HG02840 (cell line): Measurements from ENCODE around the gene SETD1B.

ENCODE experiments used
- ATAC-seq: cut with Tn5 transposase; IDR thresholded peaks from one replicate; pipeline ENCODE4 v1.9.1; 2021; ENCODE audit warnings: mild to moderate bottlenecking, moderate library complexity, moderate number of reproducible peaks; ENCODE audit not compliant: unreplicated experiment, low FRiP score

The SETD1B gene

GRCh38 chr12:121822393-121823100, 18.7 kb downstream of the SETD1B start:
- ATAC-seq, result no peak

- ATAC-seq, result no peak
Observed at GRCh38 chr12:121823101-121823726, 19.4 kb downstream of the SETD1B start.

DNA sequence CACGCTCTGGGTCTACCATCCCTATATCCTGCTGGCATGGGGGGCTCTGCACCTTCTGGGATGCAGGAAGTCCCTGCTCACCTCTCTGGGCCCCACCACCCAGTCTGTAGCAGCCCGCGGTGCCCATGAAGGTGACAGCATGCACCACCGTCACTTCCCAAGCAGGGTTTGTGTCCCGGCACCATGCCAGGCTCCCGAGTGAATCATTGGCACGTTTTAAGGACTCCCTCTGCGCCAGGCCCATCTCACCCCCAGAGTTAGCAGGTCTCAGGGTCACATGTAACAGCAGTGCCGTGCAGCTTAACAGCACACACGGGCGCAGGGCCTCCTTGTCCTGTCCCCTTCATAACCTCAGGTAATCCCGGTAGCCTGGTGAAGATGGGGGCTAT, 19.9 kb downstream of the SETD1B start:
- ATAC-seq, result no peak

DNA sequence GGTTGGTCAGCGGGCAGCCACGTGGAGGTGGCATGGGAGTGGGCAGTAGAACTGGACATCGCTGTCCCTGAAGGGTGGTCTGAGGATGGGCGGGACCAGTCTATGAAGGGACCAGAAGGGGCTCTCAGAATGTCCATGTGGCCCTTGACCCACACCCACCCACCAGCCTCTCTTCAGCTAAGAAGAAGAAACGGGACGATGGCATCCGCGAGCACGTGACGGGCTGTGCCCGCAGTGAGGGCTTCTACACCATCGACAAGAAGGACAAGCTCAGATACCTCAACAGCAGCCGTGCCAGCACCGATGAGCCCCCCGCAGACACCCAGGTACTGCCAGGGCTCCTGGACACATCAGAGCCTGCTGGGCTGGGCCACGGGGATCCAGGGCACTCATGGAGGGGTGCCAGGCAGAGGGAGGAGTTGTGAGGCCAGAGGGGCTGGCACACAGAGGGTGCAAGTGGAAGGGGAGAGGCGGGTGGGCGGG, 21.3 kb downstream of the SETD1B start:
- no peak for ATAC-seq

GRCh38 chr12:121826318-121827150, 22.7 kb downstream of the SETD1B start:
- no peak for ATAC-seq

DNA sequence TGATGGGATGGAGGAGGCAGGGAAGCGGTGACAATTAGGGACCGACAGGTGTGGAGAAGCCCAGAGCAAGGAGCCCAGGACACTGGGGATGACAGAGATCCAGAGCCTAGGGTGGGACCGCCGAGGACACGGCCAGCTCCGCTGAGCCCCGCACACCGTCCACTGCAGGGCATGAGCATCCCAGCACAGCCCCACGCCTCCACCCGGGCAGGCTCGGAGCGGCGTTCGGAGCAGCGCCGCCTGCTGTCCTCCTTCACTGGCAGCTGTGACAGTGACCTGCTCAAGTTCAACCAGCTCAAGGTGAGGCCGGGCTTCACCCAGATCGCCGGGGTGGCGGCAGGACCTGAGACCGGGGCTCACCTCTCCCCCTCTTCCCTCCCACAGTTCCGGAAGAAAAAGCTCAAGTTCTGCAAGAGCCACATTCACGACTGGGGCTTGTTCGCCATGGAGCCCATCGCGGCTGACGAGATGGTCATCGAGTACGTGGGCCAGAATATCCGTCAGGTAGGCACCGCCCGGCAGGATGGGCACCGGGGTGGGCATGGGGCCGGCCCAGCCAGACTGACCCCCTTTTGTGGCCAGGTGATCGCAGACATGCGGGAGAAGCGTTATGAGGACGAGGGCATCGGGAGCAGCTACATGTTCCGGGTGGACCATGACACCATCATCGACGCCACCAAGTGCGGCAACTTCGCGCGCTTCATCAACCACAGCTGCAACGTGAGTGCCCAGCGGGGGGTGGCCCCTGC, 23.7 kb downstream of the SETD1B start:
- ATAC-seq, result no peak

DNA sequence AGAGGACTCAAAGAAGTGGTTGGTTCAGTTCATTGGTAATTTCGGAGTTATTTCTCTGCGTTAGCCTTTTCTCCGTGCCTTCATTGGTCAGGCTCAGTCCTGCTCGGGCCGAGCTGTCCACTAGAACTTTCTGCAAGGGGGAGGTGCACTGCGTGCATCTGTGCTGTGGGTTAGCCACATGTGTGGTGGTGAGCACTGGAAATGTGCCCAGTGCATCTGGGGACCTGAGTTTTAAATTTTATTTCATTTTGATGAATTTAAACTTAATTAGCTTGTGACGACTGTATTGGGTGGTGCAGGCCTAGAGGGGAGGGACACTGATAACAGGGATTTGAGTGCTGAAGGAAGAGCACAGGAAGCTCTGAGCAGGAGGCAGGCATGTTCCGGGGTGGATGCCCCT, 24.5 kb downstream of the SETD1B start:
- no peak for ATAC-seq

- no peak for ATAC-seq
Observed at GRCh38 chr12:121828826-121829225, 25.0 kb downstream of the SETD1B start.

DNA sequence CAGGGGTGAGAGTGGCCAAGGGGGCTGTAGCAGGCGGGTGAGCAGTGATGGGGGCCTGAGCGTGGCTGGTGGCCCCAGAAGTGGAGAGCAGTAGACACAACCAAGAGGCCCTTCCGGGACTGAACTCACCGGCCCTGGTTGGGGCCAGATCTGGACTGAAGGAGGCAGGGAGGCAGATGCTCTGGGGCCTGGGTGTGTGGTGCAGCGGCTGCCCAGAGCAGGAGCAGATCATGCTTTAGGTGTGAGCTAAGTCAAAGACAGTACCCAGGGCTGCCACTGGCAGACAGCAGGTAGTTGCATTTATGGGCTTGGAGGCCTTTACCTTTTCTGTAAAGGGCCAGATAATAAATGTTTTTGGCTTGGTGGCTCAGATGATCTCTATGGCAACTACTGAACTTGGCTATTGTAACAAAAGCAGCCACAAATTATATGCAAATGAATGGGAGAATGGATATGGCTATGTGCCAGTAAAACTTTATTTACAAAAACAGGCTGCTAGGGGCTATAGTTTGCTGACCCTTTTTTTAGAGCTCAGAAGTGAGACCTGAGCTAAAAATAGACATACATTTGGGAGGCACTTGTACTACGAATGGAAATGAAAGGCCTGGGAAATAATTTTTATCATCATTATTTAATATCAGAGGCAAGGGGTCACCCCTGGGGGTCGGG, 25.6 kb downstream of the SETD1B start:
- ATAC-seq, result no peak

DNA sequence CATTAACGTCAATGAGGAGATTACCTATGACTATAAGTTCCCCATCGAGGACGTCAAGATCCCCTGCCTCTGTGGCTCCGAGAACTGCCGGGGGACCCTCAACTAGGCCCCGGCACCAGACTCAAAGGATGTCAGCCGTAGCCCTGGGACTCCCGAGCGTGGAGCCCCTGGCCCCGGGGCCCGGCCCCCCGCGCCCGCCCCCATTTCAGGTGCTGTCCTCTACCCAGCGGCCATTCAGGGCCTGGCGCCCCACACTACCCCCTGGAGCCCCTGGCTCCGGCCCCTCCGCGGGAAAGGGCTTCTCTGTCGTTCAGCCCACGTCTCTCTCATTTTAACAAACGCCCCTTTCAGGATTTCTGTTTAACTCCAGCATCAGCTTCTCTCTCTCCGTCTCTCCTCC, 26.3 kb downstream of the SETD1B start:
- ATAC-seq, result no peak

GRCh38 chr12:121830588-121831265, 26.9 kb downstream of the SETD1B start:
- ATAC-seq, result no peak

DNA sequence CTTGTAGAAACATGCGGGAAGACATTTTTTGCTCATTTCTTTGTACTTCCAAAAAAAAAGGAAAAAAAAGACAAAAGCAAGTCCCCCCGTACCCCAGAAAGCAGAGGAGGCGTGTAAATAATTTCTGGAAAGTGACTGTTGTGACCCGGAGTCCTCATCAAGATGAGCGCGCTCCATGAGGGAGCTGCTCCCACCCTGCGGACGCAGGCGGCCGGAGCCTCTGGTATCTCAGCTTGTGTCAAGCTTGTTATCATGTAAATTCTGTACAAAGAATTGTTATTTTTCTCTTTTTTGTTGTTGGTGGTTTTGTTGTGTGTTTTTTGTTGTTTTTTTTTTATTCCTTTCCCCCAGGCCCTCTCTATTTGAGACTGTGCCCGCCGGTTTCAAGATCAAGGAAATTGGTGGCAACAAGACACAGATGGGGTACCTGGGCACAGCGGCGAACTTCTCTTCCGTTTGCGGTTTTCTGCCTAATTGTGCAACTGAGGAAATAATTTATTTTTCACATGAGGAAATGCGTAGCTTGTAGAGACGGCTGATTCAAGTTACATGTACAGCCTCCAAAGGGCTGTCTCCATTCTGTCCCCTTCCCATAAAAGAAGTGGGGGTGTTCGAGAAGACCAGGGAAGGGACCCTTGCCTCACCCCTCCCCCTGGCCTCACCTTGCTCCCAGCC, 27.9 kb downstream of the SETD1B start:
- no peak for ATAC-seq

- ATAC-seq, result no peak
Observed at GRCh38 chr12:121837680-121838079, 33.9 kb downstream of the SETD1B start.

GRCh38 chr12:121838126-121838525, 34.3 kb downstream of the SETD1B start:
- no peak for ATAC-seq

- ATAC-seq, result peak; percentile 91
Observed at GRCh38 chr12:121839106-121839992, 35.5 kb downstream of the SETD1B start.

DNA sequence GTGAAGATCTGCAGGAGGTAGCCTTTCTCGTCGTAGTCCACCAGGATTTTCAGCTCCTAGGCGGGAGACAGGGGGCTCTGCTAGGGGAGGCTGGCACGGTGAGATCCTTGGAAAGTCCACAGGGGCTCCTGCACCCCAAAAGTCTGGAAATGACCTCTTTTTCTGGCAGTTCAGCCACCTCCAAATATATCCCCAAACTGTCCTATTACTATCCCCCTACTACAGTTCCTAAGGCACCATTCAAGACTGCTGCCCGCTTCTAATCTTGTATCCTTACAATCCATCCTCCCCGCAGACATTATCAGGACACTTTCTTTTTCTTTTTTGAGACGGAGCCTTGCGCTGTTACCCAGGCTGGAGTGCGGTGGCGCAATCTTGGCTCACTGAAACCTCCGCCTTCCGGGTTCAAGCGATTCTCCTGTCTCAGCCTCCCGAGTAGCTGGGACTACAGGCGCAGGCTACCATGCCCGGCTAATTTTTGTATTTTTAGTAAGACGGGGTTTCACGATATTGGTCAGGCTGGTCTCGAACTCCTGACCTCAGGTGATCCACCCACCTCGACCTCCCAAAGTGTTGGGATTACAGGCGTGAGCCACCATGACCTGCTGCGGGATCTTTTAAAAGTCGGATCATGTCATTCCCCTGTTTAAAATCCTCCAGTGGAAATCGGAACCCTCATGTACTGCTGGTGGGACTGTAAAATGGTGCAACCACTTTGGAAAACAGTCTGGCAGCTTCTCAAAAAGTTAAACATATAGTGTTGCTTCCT, 36.4 kb downstream of the SETD1B start:
- no peak for ATAC-seq

- no peak for ATAC-seq
Observed at GRCh38 chr12:121843236-121843982, 39.6 kb downstream of the SETD1B start.
